CD14-positive monocyte (primary cell): Measurements from ENCODE around the gene TNS4. TPM values are rescaled to one million over a fixed set of nuclear protein-coding genes. Genes with fewer than 3 reads are reported as not detected.

ENCODE experiments used
- DNase-seq, 3 donors: peaks; one replicate each; pipeline ENCODE4 v3.0.0-alpha.2; 2011 to 2022
- H2AFZ ChIP-seq: 2 replicates; pipeline ENCODE4 v1.6.0; 2012; ENCODE audit warnings: mild to moderate bottlenecking, low read depth, low read length, inconsistent platforms; ENCODE audit not compliant: insufficient read depth, poor library complexity, severe bottlenecking
- H3K27ac ChIP-seq, 2 donors: 1 replicate in 1 of 2; 2 replicates in 1 of 2; pipeline ENCODE4 v1.5.1; 2012 to 2013; ENCODE audit warnings: low read length in 2 of 2, control low read depth in 1 of 2, inconsistent platforms in 1 of 2, low read depth in 1 of 2, mild to moderate bottlenecking in 1 of 2
- H3K27me3 ChIP-seq, 2 donors: one replicate each; pipeline versions ENCODE4 v1.6.0 to v1.6.1; 2011 to 2013; ENCODE audit warnings: low read length in 2 of 2; ENCODE audit not compliant: control insufficient read depth in 2 of 2, insufficient read depth in 2 of 2
- H3K36me3 ChIP-seq, 2 donors: replicated peaks in 1 of 2; 1 replicate in 1 of 2; 2 replicates in 1 of 2; pipeline versions ENCODE4 v1.5.1 to v1.6.1; 2012 to 2013; ENCODE audit warnings: low read length in 2 of 2, control low read depth in 1 of 2, inconsistent platforms in 1 of 2, mild to moderate bottlenecking in 1 of 2; ENCODE audit not compliant: insufficient read depth in 2 of 2, control insufficient read depth in 1 of 2
- H3K4me1 ChIP-seq, 2 donors: 1 replicate in 1 of 2; 2 replicates in 1 of 2; pipeline versions ENCODE4 v1.5.1 to v1.6.1; 2012 to 2013; ENCODE audit warnings: low read length in 2 of 2, control low read depth in 1 of 2, inconsistent platforms in 1 of 2, mild to moderate bottlenecking in 1 of 2, moderate library complexity in 1 of 2; ENCODE audit not compliant: insufficient read depth in 2 of 2, control insufficient read depth in 1 of 2
- H3K4me2 ChIP-seq: replicated peaks from 2 replicates; pipeline ENCODE3; 2012; ENCODE audit warnings: low read length, moderate library complexity, mild to moderate bottlenecking; ENCODE audit not compliant: poor library complexity, severe bottlenecking; ENCODE audit errors: extremely low read depth
- H3K4me3 ChIP-seq, 3 experiments: fragments of 200-600 bp in 1 of 3; sonication (generic) in 1 of 3; replicated peaks in 1 of 3; 1 replicate in 2 of 3; 2 replicates in 1 of 3; pipeline ENCODE4 v1.5.1; 2011 to 2013; ENCODE audit warnings: low read length in 3 of 3, mild to moderate bottlenecking in 3 of 3, control low read depth in 2 of 3, low read depth in 2 of 3, inconsistent platforms in 1 of 3, moderate library complexity in 1 of 3
- H3K79me2 ChIP-seq: 2 replicates; pipeline ENCODE4 v1.6.0; 2012; ENCODE audit warnings: mild to moderate bottlenecking, control low read depth, inconsistent platforms, low read length, moderate library complexity; ENCODE audit not compliant: insufficient read depth
- H3K9ac ChIP-seq: 2 replicates; pipeline ENCODE4 v1.6.0; 2017; ENCODE audit warnings: low read length, mild to moderate bottlenecking; ENCODE audit not compliant: insufficient read depth, poor library complexity, severe bottlenecking
- H3K9me3 ChIP-seq, 2 donors: replicated peaks in 1 of 2; 1 replicate in 1 of 2; 2 replicates in 1 of 2; pipeline versions ENCODE4 v1.5.1 to v1.6.1; 2012 to 2013; ENCODE audit warnings: low read length in 2 of 2, control low read depth in 1 of 2; ENCODE audit not compliant: control insufficient read depth in 1 of 2, insufficient read depth in 1 of 2
- H4K20me1 ChIP-seq: 2 replicates; pipeline ENCODE4 v1.6.0; 2012; ENCODE audit warnings: mild to moderate bottlenecking, low read length, control low read depth, moderate library complexity; ENCODE audit not compliant: insufficient read depth
- H3K27ac Mint-ChIP-seq, 7 donors: one replicate each; pipeline ENCODE4 v1.8.0; 2020; ENCODE audit warnings: mild to moderate bottlenecking in 7 of 7, mixed read lengths in 7 of 7, moderate library complexity in 6 of 7, inconsistent platforms in 2 of 7
- H3K27me3 Mint-ChIP-seq, 3 donors: one replicate each; pipeline ENCODE4 v1.8.0; 2021 to 2022; ENCODE audit warnings: low read depth in 3 of 3, mild to moderate bottlenecking in 3 of 3, mixed read lengths in 3 of 3, moderate library complexity in 3 of 3, inconsistent platforms in 1 of 3
- H3K36me3 Mint-ChIP-seq, 2 donors: one replicate each; pipeline ENCODE4 v1.8.0; 2020; ENCODE audit warnings: mixed read lengths in 2 of 2, inconsistent platforms in 1 of 2, mild to moderate bottlenecking in 1 of 2
- H3K4me1 Mint-ChIP-seq: one replicate; pipeline ENCODE4 v1.8.0; 2020; ENCODE audit warnings: mild to moderate bottlenecking, mixed read lengths
- H3K4me3 Mint-ChIP-seq, 2 donors: one replicate each; pipeline ENCODE4 v1.8.0; 2020; ENCODE audit warnings: mild to moderate bottlenecking in 2 of 2, mixed read lengths in 2 of 2, moderate library complexity in 1 of 2
- H3K9me3 Mint-ChIP-seq, 7 donors: one replicate each; pipeline ENCODE4 v1.8.0; 2020 to 2022; ENCODE audit warnings: mixed read lengths in 7 of 7, mild to moderate bottlenecking in 6 of 7, moderate library complexity in 6 of 7, inconsistent platforms in 2 of 7
- CTCF ChIP-seq: fragments of 200-600 bp; IDR thresholded peaks from one replicate; pipeline ENCODE4 v1.8.0; 2022; ENCODE audit warnings: antibody characterized with exemption, mild to moderate bottlenecking
- WGBS: methylation state at CpG from one replicate; pipeline ENCODE4 v1.1.5; 2013; ENCODE audit warnings: missing lambda C conversion rate; ENCODE audit not compliant: insufficient coverage; 5-methylcytosine and 5-hydroxymethylcytosine counted together
- intact Hi-C, 2 donors: fragments of 100-400 bp; cut with micrococcal nuclease; formaldehyde crosslinking; loops; one replicate each; pipeline versions ENCODE4 v1.15.0 to v1.15.1; 2023
- polyA plus RNA-seq, 3 donors: library from polyadenylated mRNA; depleted of rRNA in 1 of 3; unstranded in 2 of 3; stranded (reverse) in 1 of 3; fragments of 300-500 nt in 2 of 3; fragments of >200 nt in 1 of 3; fragmentation: Illumina TruSeq in 2 of 3; gene quantifications; 1 replicate in 2 of 3; 2 replicates in 1 of 3; pipeline ENCODE4 v1.2.3, GENCODE V29; 2012 to 2021

Gene TNS4
- polyA plus RNA-seq, 3 donors, result not detected

- DNase-seq, result no peak
- intact Hi-C loops, result loop anchor here (5.0 to 10.0 kb wide), 6 partner anchors 88 to 228 kb away; partner anchors contain the start of genes GJD3 (in 1 of the 2), IGFBP4 (in 1 of the 2) and RARA (in 1 of the 2)
- Histone ChIP-seq H3K79me2 (no peaks in the 10 kb centered on the region), H3K27ac (no peak overlapping the region), H3K4me2 (no peak overlapping the region), H3K27me3 (peaks cover 10 to 11% of the 10 kb centered on the region in 2 donors), H3K4me1 (peaks cover 0 to 8% of the 10 kb centered on the region in 2 donors), H2AFZ (no peak overlapping the region), H3K36me3 (no peaks in the 10 kb centered on the region), H4K20me1 (no peaks in the 10 kb centered on the region), H3K9me3 (peaks cover 0 to under 1% of the 10 kb centered on the region in 2 donors), H3K9ac (no peak overlapping the region), H3K4me3 (no peak overlapping the region)
- Mint-ChIP-seq H3K4me1 (peaks cover 15% of the 10 kb centered on the region), H3K4me3 (no peak overlapping the region), H3K9me3 (peaks cover 0 to 7% (median 3%) of the 10 kb centered on the region in 7 donors), H3K36me3 (no peaks in the 10 kb centered on the region), H3K27ac (peak overlapping the region in 1 of 7 donors; percentile 7), H3K27me3 (peaks cover 10 to 33% (median 30%) of the 10 kb centered on the region in 3 donors)
- WGBS, result 96% methylated on average over 4 of the region's 5 CpGs
- TF ChIP-seq CTCF, result no peak
Observed at GRCh38 chr17:40530531-40530994, 29.1 kb upstream of the TNS4 start.

GRCh38 chr17:40529991-40530390, 28.6 kb upstream of the TNS4 start:
- H3K27ac Mint-ChIP-seq, result no peak overlapping the region
- H3K27ac ChIP-seq, result no peak overlapping the region
- no peak overlapping the region for H3K9ac ChIP-seq
- no peak overlapping the region for H3K4me2 ChIP-seq
- H4K20me1 ChIP-seq, result no peaks in the 10 kb centered on the region
- H3K27me3 ChIP-seq, result peaks cover 11 to 14% of the 10 kb centered on the region in 2 donors
- no peak for DNase-seq
- peaks cover 15% of the 10 kb centered on the region for H3K4me1 Mint-ChIP-seq
- 71% methylated on average over 1 of the region's 2 CpGs for WGBS
- no peak overlapping the region for H3K4me3 ChIP-seq
- no peaks in the 10 kb centered on the region for H3K79me2 ChIP-seq
- peaks cover 0 to 5% of the 10 kb centered on the region in 2 donors for H3K9me3 ChIP-seq
- peaks cover 13 to 39% (median 31%) of the 10 kb centered on the region in 3 donors for H3K27me3 Mint-ChIP-seq
- H3K4me3 Mint-ChIP-seq, result no peak overlapping the region
- no peak overlapping the region for H2AFZ ChIP-seq
- H3K4me1 ChIP-seq, result peaks cover 0 to 8% of the 10 kb centered on the region in 2 donors
- intact Hi-C loops, result loop anchor here (5.0 to 10.0 kb wide), 6 partner anchors 88 to 228 kb away; partner anchors contain the start of genes GJD3 (in 1 of the 2), IGFBP4 (in 1 of the 2) and RARA (in 1 of the 2)
- H3K36me3 ChIP-seq, result no peaks in the 10 kb centered on the region
- H3K36me3 Mint-ChIP-seq, result no peaks in the 10 kb centered on the region
- peaks cover 3 to 12% (median 8%) of the 10 kb centered on the region in 7 donors for H3K9me3 Mint-ChIP-seq
- TF ChIP-seq CTCF, result no peak
